ENCODE results near the gene SOCS2. TPM values are rescaled to one million over a fixed set of nuclear protein-coding genes. Genes with fewer than 3 reads are reported as not detected.

SOCS2 gene
- total and polyA plus RNA-seq, 2 of the 13 experiments (the other 11 are each of a cell fraction or from before 2014, with no cell fraction given) = 0.62 to 1.5 TPM

DNA sequence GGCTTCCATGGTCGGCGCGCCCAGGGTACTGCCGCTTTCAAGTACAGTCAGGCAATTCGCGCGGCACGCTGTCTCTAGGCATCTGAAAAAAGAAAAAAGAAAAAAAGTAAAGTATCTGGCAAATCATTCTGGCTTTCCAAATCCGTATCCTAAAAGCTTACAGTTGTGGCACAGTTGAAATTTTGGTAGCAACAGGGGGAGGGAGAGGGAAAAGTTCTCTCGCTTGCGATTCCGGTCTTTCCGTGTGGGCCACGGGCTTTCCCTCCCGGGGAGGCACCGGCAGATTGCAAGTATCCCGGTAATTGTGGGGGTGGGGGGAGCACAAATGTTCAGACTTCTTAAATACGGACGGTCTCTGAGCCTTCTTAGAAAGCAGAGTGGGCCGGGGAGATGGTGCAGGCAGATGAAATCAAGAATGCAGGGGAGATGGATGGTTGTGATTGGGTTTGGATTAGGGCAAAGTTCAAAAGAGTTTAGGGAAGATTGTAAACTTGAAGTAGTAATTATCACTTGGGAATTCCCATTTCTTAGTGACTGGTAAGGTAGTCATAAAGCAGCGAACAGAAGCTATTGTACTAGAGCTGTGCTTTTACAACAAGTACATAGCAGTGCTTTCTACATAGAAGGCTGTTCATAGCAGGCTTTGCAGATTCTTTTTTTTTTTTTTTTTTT, 1.2 kb downstream of the SOCS2 start:
- H3K36me3 ChIP-seq (replicated peaks in 1 of 2; ENCODE audit: control insufficient read depth in 1 of 2, insufficient read depth in 2 of 2, low read length in 2 of 2) = no peaks in the 10 kb centered on the region
- H3K9ac ChIP-seq (ENCODE audit: insufficient read depth, low read depth, low read length) = no peak overlapping the region
- no peaks in the 10 kb centered on the region for H3K9me3 ChIP-seq (ENCODE audit: low read length)
- H3K4me1 ChIP-seq (ENCODE audit: insufficient read depth, low read length) = peaks cover 10% of the 10 kb centered on the region
- DNase-seq (ENCODE audit: low spot score) (no peak), ATAC-seq (no peak), FAIRE-seq (no peak)
- H4K20me1 ChIP-seq (ENCODE audit: insufficient read depth, low read length) = no peaks in the 10 kb centered on the region
- H3K79me2 ChIP-seq (ENCODE audit: insufficient read depth, low read length) = no peaks in the 10 kb centered on the region
- no peak overlapping the region for H3K4me3 ChIP-seq (replicated peaks in 1 of 3; ENCODE audit: insufficient read depth in 1 of 3, low read depth in 2 of 3, low read length in 3 of 3)
- ChIA-PET CTCF (ENCODE audit: low intra/inter-chr PET ratio, low total read pairs) (no interaction called here), POLR2A (no interaction called here)
- no peak overlapping the region for H2AFZ ChIP-seq (ENCODE audit: low read length)
- in situ Hi-C loops (cut with HindIII; ENCODE audit: extremely low pct_ligation_motif_present, low pct_unique_long_range_greater_than_20kb) (loop anchor here (5.0 kb wide), 2 partner anchors 169 to 529 kb away; no protein-coding TSS in a partner anchor), intact Hi-C loops (cut with micrococcal nuclease; ENCODE audit: unreplicated experiment) (no loop called here)
- WGBS (ENCODE audit: low lambda C conversion rate) = 91% methylated on average over 21 of the region's 21 CpGs
- no peak overlapping the region for H3K4me2 ChIP-seq (ENCODE audit: low read depth, low read length)
- TF ChIP-seq SETDB1 (CRISPR knock-in tag; IDR thresholded peaks at IDR 0.05; ENCODE audit: borderline replicate concordance) = no peak
- no peak for TF ChIP-seq AGO1 (IDR thresholded peaks at IDR 0.05; ENCODE audit: low read depth, low read length, poor library complexity, severe bottlenecking)
- BruUV-seq (replicated peaks) = no TSS peak
- H3K27me3 ChIP-seq (ENCODE audit: control insufficient read depth in 1 of 2, insufficient read depth in 2 of 2, low read length in 2 of 2) = peaks cover 3 to 24% of the 10 kb centered on the region in 2 experiments; a peak in 4 of 5 replicates
- H3K27ac ChIP-seq (ENCODE audit: extremely low read length, insufficient read depth, low read length) = no peak overlapping the region

DNA sequence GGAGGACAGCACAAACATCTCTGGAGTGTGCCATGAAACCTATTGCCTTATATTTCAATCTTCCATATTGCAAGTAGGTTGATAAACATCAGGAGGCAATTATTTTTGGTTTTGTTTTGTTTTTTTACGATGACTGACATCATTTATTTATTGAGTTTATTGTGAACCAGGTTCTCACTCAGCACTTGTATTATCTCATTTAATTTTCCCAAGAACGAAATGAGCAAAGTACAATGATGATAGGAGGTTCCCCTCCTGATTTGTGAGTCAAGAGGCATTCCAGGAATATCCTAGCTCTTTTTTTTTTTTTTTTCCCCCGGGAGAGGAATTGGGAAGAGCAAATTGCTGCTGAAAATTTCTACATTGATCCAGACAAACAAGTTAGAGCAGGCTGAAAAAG, 4.7 kb downstream of the SOCS2 start:
- in situ Hi-C loops (cut with HindIII; ENCODE audit: extremely low pct_ligation_motif_present, low pct_unique_long_range_greater_than_20kb) (no loop called here), intact Hi-C loops (cut with micrococcal nuclease; ENCODE audit: unreplicated experiment) (no loop called here)
- H4K20me1 ChIP-seq (ENCODE audit: insufficient read depth, low read length) = no peaks in the 10 kb centered on the region
- no peak overlapping the region for H3K27ac ChIP-seq (ENCODE audit: extremely low read length, insufficient read depth, low read length)
- DNase-seq (ENCODE audit: low spot score) (no peak), ATAC-seq (no peak), FAIRE-seq (no peak)
- no peaks in the 10 kb centered on the region for H3K79me2 ChIP-seq (ENCODE audit: insufficient read depth, low read length)
- BruUV-seq (replicated peaks) = no TSS peak
- H3K4me2 ChIP-seq (ENCODE audit: low read depth, low read length) = no peak overlapping the region
- 9% methylated on average over 3 of the region's 3 CpGs for WGBS (ENCODE audit: low lambda C conversion rate)
- H3K27me3 ChIP-seq (ENCODE audit: control insufficient read depth in 1 of 2, insufficient read depth in 2 of 2, low read length in 2 of 2) = peaks cover 2 to 5% of the 10 kb centered on the region in 2 experiments; a peak in 4 of 5 replicates
- H3K9ac ChIP-seq (ENCODE audit: insufficient read depth, low read depth, low read length) = no peak overlapping the region
- ChIA-PET POLR2A (no interaction called here), CTCF (ENCODE audit: low intra/inter-chr PET ratio, low total read pairs) (no interaction called here)
- no peak overlapping the region for H3K4me3 ChIP-seq (replicated peaks in 1 of 3; ENCODE audit: insufficient read depth in 1 of 3, low read depth in 2 of 3, low read length in 3 of 3)
- no peaks in the 10 kb centered on the region for H3K9me3 ChIP-seq (ENCODE audit: low read length)
- no peaks in the 10 kb centered on the region for H3K36me3 ChIP-seq (replicated peaks in 1 of 2; ENCODE audit: control insufficient read depth in 1 of 2, insufficient read depth in 2 of 2, low read length in 2 of 2)
- no peaks in the 10 kb centered on the region for H3K4me1 ChIP-seq (ENCODE audit: insufficient read depth, low read length)
- no peak overlapping the region for H2AFZ ChIP-seq (ENCODE audit: low read length)
- TF ChIP-seq BORCS8-MEF2B (CRISPR knock-in tag; IDR thresholded peaks at IDR 0.05) = no peak
- TF ChIP-seq NFE2L1 (CRISPR knock-in tag; IDR thresholded peaks at IDR 0.05; ENCODE audit: borderline replicate concordance) = no peak
- no peak for TF ChIP-seq MAZ (IDR thresholded peaks at IDR 0.05; ENCODE audit: borderline replicate concordance, low read depth, low read length)
- TF ChIP-seq MAZ (CRISPR knock-in tag; IDR thresholded peaks at IDR 0.05; ENCODE audit: low read depth) = no peak
- TF ChIP-seq ZNF343 (CRISPR knock-in tag; IDR thresholded peaks at IDR 0.05) = no peak
- no peak for TF ChIP-seq ZKSCAN1 (IDR thresholded peaks at IDR 0.05; ENCODE audit: low read length)
- TF ChIP-seq ELF1 (CRISPR knock-in tag; IDR thresholded peaks at IDR 0.05) = no peak
- no peak for TF ChIP-seq PHB2 (IDR thresholded peaks at IDR 0.05; ENCODE audit: partially characterized antibody)
- no peak for TF ChIP-seq RCOR2 (CRISPR knock-in tag; IDR thresholded peaks at IDR 0.05)
- TF ChIP-seq ZNF296 (CRISPR knock-in tag; conservative IDR thresholded peaks at IDR 0.05) = no peak
- TF ChIP-seq ZNF281 (CRISPR knock-in tag; IDR thresholded peaks at IDR 0.05; ENCODE audit: borderline replicate concordance) = no peak
- no peak for TF ChIP-seq NR2F2 (IDR thresholded peaks at IDR 0.05; ENCODE audit: borderline replicate concordance, low read depth)
- no peak for TF ChIP-seq SNRNP70 (IDR thresholded peaks at IDR 0.05; ENCODE audit: low read depth, low read length)
- TF ChIP-seq CENPT (CRISPR knock-in tag; IDR thresholded peaks at IDR 0.05; ENCODE audit: low read depth) = no peak
- no peak for TF ChIP-seq TMF1 (CRISPR knock-in tag; IDR thresholded peaks at IDR 0.05; ENCODE audit: low read depth)
- no peak for TF ChIP-seq ZNF589 (CRISPR knock-in tag; conservative IDR thresholded peaks at IDR 0.05)
